HEK293T (cell line): Measurements from ENCODE around the gene SUGCT.

Experiments
- ARNT ChIP-seq: fragments of 450-650 bp; IDR thresholded peaks from 2 replicates; pipeline ENCODE4 v1.6.1; 2017; ENCODE audit warnings: mild to moderate bottlenecking
- BHLHE40 ChIP-seq: fragments of 450-650 bp; IDR thresholded peaks from 2 replicates; pipeline ENCODE4 v1.6.1; 2016; ENCODE audit warnings: mild to moderate bottlenecking, moderate library complexity, borderline replicate concordance
- ELF4 ChIP-seq: fragments of 450-650 bp; IDR thresholded peaks from 2 replicates; pipeline ENCODE4 v1.6.1; 2017; ENCODE audit warnings: antibody characterized with exemption
- FOXA1 ChIP-seq: fragments of 450-650 bp; IDR thresholded peaks from 2 replicates; pipeline ENCODE4 v1.6.1; 2016; ENCODE audit warnings: mild to moderate bottlenecking
- FOXM1 ChIP-seq: fragments of 450-650 bp; IDR thresholded peaks from 2 replicates; pipeline ENCODE4 v1.6.1; 2017; ENCODE audit warnings: mild to moderate bottlenecking, borderline replicate concordance
- NFRKB ChIP-seq: fragments of 450-650 bp; IDR thresholded peaks from 2 replicates; pipeline ENCODE4 v1.6.1; 2016; ENCODE audit warnings: mild to moderate bottlenecking, moderate library complexity
- SP1 ChIP-seq: fragments of 450-650 bp; IDR thresholded peaks from 2 replicates; pipeline ENCODE4 v1.6.1; 2017
- ZNF384 ChIP-seq: fragments of 450-650 bp; IDR thresholded peaks from 2 replicates; pipeline ENCODE4 v1.6.1; 2016

DNA sequence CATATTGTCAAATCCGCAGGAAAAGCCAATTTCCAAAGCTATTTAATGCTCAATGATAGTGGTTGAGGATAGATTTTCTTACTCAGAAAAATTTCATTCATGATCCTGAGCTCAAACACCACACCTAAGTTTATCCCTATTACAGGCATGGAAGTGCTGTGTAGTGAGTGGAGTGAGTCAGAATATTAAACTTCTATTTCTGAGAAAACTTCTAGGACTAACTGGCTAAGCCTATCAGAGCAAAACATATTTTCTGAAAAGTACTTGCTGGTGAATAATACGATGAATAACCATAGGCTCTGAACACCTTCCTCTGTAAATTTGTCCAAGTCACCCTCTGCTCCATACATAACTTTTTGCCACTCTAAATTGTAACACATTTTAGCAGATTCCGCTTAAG lies 221.5 kb downstream of the SUGCT start:
- TF ChIP-seq ZNF384 (no peak), ARNT (no peak), NFRKB (no peak), SP1 (no peak), BHLHE40 (no peak), FOXA1 (no peak), ELF4 (no peak), FOXM1 (no peak)
